Esophagus squamous epithelium (tissue), 4 donors: Measurements from ENCODE around the gene DYNC1I1.

Source experiments
- CTCF ChIP-seq, 6 experiments: fragments of 450-650 bp in 4 of 6; fragments of 200-600 bp in 2 of 6; sonication (generic) in 2 of 6; IDR thresholded peaks; one replicate each; pipeline ENCODE4 v1.5.1; 2016 to 2019; ENCODE audit warnings: antibody characterized with exemption in 6 of 6, mild to moderate bottlenecking in 4 of 6, moderate library complexity in 4 of 6
- POLR2A ChIP-seq, 4 donors: fragments of 450-650 bp; IDR thresholded peaks; one replicate each; pipeline ENCODE4 v1.6.1; 2017; ENCODE audit warnings: antibody characterized with exemption in 4 of 4, mild to moderate bottlenecking in 4 of 4, moderate library complexity in 3 of 4

DNA sequence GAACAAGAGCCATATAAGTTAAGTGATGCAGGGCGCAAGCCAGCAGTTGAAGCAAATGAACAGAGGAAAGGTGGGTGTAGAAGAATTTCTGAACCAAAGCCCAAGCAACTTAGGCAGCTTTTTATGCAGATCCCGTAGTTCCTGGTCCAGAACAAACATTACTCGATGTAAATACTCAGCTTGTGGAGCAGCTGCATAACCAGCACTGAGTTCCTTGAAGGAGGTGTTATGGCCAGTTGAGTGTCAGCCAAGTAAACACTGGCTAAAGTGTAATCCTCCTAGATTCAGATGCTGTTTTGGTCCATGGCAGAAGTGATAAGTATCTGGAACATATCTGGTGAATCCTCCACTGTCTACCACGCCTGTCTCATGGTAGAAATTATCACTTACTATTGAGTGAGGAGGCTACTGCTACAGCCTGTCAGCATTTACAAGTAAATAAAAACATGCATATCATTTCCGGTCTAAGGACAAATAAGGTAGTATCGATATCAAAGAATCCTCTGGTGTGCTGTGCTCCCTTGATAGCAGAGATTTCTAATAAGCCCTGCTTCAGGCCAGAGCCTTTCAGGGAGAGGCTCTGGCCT lies 213.9 kb downstream of the DYNC1I1 start:
- no peak for TF ChIP-seq CTCF (IDR thresholded peaks at IDR 0.05)
- TF ChIP-seq POLR2A (IDR thresholded peaks at IDR 0.05): no peak
